Measurements from ENCODE around the gene MYH9.

Gene MYH9

GRCh38 chr22:36386900-36387708, 663 bp downstream of the MYH9 start:
- no peak for DNase-seq (ENCODE audit: extremely low read depth in 1 of 2, low read depth in 1 of 2)

GRCh38 chr22:36386351-36386899, 1.3 kb downstream of the MYH9 start:
- DNase-seq (ENCODE audit: extremely low read depth in 1 of 2, low read depth in 1 of 2) = no peak

GRCh38 chr22:36385491-36386350, 2.0 kb downstream of the MYH9 start:
- peak in 1 of 2 donors; percentile 36 for DNase-seq (ENCODE audit: extremely low read depth in 1 of 2, low read depth in 1 of 2)

GRCh38 chr22:36384766-36385481, 2.8 kb downstream of the MYH9 start:
- no peak for DNase-seq (ENCODE audit: extremely low read depth in 1 of 2, low read depth in 1 of 2)

- no peak for DNase-seq (ENCODE audit: extremely low read depth in 1 of 2, low read depth in 1 of 2)
Observed at GRCh38 chr22:36383110-36383581, 4.6 kb downstream of the MYH9 start.

- no peak for DNase-seq (ENCODE audit: extremely low read depth in 1 of 2, low read depth in 1 of 2)
Observed at GRCh38 chr22:36381513-36382128, 6.1 kb downstream of the MYH9 start.

- no peak for DNase-seq (ENCODE audit: extremely low read depth in 1 of 2, low read depth in 1 of 2)
Observed at GRCh38 chr22:36379593-36380361, 8.0 kb downstream of the MYH9 start.

- no peak for DNase-seq (ENCODE audit: extremely low read depth in 1 of 2, low read depth in 1 of 2)
Observed at GRCh38 chr22:36378869-36379217, 8.9 kb downstream of the MYH9 start.

- DNase-seq (ENCODE audit: extremely low read depth in 1 of 2, low read depth in 1 of 2) = no peak
Observed at GRCh38 chr22:36378080-36378868, 9.5 kb downstream of the MYH9 start.

GRCh38 chr22:36377022-36377631, 10.6 kb downstream of the MYH9 start:
- DNase-seq (ENCODE audit: extremely low read depth in 1 of 2, low read depth in 1 of 2) = no peak

- DNase-seq (ENCODE audit: extremely low read depth in 1 of 2, low read depth in 1 of 2) = no peak
Observed at GRCh38 chr22:36376265-36376664, 11.5 kb downstream of the MYH9 start.

- no peak for DNase-seq (ENCODE audit: extremely low read depth in 1 of 2, low read depth in 1 of 2)
Observed at GRCh38 chr22:36375071-36375980, 12.4 kb downstream of the MYH9 start.

GRCh38 chr22:36374603-36375024, 13.2 kb downstream of the MYH9 start:
- DNase-seq (ENCODE audit: extremely low read depth in 1 of 2, low read depth in 1 of 2) = no peak

GRCh38 chr22:36373258-36373579, 14.5 kb downstream of the MYH9 start:
- DNase-seq (ENCODE audit: extremely low read depth in 1 of 2, low read depth in 1 of 2) = no peak

GRCh38 chr22:36371920-36372319, 15.8 kb downstream of the MYH9 start:
- DNase-seq (ENCODE audit: extremely low read depth in 1 of 2, low read depth in 1 of 2) = no peak

GRCh38 chr22:36369922-36370791, 17.6 kb downstream of the MYH9 start:
- no peak for DNase-seq (ENCODE audit: extremely low read depth in 1 of 2, low read depth in 1 of 2)
